ENCODE data around the gene TAS2R39. TPM values are rescaled to one million over a fixed set of nuclear protein-coding genes. Genes with fewer than 3 reads are reported as not detected.

The TAS2R39 gene
- total RNA-seq, 4 donors from 2014 or later: not detected

DNA sequence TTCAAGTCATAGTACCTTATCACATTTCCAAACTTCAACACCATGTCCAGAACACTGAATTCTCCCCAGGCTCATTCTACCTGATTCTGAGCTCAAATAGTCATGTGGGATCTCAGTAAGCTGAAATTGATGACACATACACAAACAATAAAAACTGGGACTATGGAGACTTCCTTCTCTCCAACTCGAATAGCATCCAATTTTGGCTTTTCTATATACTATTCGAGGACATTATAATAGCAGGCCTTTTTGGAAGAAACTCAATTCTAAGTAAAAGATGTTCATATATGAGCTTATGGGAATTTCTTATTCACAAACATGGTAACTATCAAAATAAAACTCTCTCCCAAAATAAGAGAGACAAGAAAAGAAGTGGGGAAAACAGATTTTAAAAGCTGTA, 38.1 kb downstream of the TAS2R39 start:
- TF ChIP-seq, protein P1, sequence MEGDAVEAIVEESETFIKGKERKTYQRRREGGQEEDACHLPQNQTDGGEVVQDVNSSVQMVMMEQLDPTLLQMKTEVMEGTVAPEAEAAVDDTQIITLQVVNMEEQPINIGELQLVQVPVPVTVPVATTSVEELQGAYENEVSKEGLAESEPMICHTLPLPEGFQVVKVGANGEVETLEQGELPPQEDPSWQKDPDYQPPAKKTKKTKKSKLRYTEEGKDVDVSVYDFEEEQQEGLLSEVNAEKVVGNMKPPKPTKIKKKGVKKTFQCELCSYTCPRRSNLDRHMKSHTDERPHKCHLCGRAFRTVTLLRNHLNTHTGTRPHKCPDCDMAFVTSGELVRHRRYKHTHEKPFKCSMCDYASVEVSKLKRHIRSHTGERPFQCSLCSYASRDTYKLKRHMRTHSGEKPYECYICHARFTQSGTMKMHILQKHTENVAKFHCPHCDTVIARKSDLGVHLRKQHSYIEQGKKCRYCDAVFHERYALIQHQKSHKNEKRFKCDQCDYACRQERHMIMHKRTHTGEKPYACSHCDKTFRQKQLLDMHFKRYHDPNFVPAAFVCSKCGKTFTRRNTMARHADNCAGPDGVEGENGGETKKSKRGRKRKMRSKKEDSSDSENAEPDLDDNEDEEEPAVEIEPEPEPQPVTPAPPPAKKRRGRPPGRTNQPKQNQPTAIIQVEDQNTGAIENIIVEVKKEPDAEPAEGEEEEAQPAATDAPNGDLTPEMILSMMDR (IDR thresholded peaks at IDR 0.05; ENCODE audit: low read depth): no peak

GRCh38 chr7:143221737-143222136, 38.5 kb downstream of the TAS2R39 start, which contains the start of gene TAS2R40:
Gene TAS2R40, plus strand, starts transcription at chr7:143222037. Its CDS starts 42 bp downstream, at chr7:143222079.
- TF ChIP-seq, protein P1 (IDR thresholded peaks at IDR 0.05; ENCODE audit: low read depth): no peak

- TF ChIP-seq, protein P1 (IDR thresholded peaks at IDR 0.05; ENCODE audit: low read depth): no peak
These were observed 39.6 kb downstream of the TAS2R39 start for GRCh38 chr7:143222782-143223181.

DNA sequence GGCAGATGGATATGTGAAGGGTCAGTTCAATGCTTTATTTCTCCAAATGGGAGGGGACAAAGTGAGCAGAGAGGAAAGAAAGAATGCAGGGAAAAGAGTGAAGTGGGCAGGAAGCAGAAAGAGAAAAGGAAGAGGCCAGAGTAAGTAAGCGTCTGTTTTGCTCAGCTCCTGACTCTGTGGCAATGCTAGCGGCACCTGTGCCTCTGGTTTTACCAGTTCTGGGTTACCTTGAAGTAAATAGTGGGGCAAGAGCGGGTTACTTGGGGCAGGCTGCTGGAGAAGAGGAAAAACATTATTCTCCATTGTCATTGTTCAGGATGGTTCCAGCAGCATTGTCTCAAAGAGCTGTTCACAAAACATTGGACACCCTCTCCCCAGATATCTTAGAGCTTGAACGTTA, 40.6 kb downstream of the TAS2R39 start:
- TF ChIP-seq, protein P1 (IDR thresholded peaks at IDR 0.05; ENCODE audit: low read depth): no peak

GRCh38 chr7:143225047-143225446, 41.8 kb downstream of the TAS2R39 start:
- TF ChIP-seq, protein P1 (IDR thresholded peaks at IDR 0.05; ENCODE audit: low read depth): no peak

DNA sequence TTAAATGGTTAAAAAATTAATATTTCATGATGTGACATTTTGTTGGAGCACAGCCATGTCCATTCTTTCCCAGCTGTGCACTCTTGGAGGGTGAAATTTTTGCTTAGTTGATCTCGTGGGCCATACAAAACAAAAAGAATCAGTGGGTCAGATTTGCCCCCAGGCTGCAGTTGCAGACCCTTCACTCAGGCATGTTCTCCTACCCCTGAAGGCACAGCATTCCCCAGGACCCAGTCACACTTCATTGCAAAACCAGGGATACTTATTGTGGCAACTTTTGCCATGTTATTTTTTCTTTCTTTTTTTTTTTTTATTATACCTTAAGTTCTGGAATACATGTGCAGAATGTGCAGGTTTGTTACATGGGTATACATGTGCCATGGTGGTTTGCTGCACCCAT, 44.6 kb downstream of the TAS2R39 start:
- TF ChIP-seq, protein P1 (IDR thresholded peaks at IDR 0.05; ENCODE audit: low read depth): no peak

GRCh38 chr7:143229054-143229790, 46.0 kb downstream of the TAS2R39 start:
- TF ChIP-seq, protein P1 (IDR thresholded peaks at IDR 0.05; ENCODE audit: low read depth): no peak

Data from subcutaneous adipose tissue (tissue), 4 donors.